ENCODE data around the gene RARRES2. TPM values are rescaled to one million over a fixed set of nuclear protein-coding genes. Genes with fewer than 3 reads are reported as not detected.

The RARRES2 gene
- total RNA-seq, 4 donors from 2014 or later = 84.2 to 124 (median 102) TPM

- Histone ChIP-seq H3K27ac (peak overlapping the region; percentile 89 to 96 (median 96)), H3K9me3 (no peaks in the 10 kb centered on the region), H3K36me3 (no peaks in the 10 kb centered on the region), H3K4me1 (peaks cover 7 to 23% (median 22%) of the 10 kb centered on the region in 4 donors), H3K27me3 (no peaks in the 10 kb centered on the region), H3K4me3 (no peak overlapping the region)
- intact Hi-C loops (cut with DNase I; ENCODE audit: low total_unique reads) (no loop called here), in situ Hi-C loops (cut with MboI; ENCODE audit: low pct_ligation_motif_present in 1 of 4, low pct_unique_long_range_greater_than_20kb in 1 of 4, low sequenced_read_pairs in 3 of 4) (no loop called here)
- TF ChIP-seq POLR2AphosphoS5 (IDR thresholded peaks at IDR 0.05) (peak in 1 of 3 donors; percentile 28), POLR2A (IDR thresholded peaks at IDR 0.05) (no peak)
- DNase-seq = no peak
- 89 to 96% methylated on average over 5 to 10 of the region's 10 CpGs for WGBS, 2 donors (ENCODE audit: low coverage in 1 of 2)
Observed at GRCh38 chr7:150325110-150325611, 16.3 kb downstream of the RARRES2 start.

GRCh38 chr7:150324373-150324961 is 17.0 kb downstream of the RARRES2 start:
- no peak for DNase-seq
- in situ Hi-C loops (cut with MboI; ENCODE audit: low pct_ligation_motif_present in 1 of 4, low pct_unique_long_range_greater_than_20kb in 1 of 4, low sequenced_read_pairs in 3 of 4) = loop anchor here in 3 of 4 donors (25.0 kb wide), 1 partner anchor 88 kb away; a partner anchor contains a TSS
- peak overlapping the region; percentile 89 to 96 (median 96) for H3K27ac ChIP-seq
- H3K4me3 ChIP-seq = peak overlapping the region in 3 of 4 donors; percentile 60 to 87 (median 71)
- intact Hi-C loops (cut with DNase I; ENCODE audit: low total_unique reads) = no loop called here
- whole genome bisulfite sequencing, 2 donors (ENCODE audit: low coverage in 1 of 2) = 46 to 51% methylated on average over 8 to 12 of the region's 12 CpGs
- H3K9me3 ChIP-seq = no peaks in the 10 kb centered on the region
- H3K4me1 ChIP-seq = peaks cover 7 to 23% (median 22%) of the 10 kb centered on the region in 4 donors
- H3K36me3 ChIP-seq = no peaks in the 10 kb centered on the region
- peak in 1 of 3 donors; percentile 18 for TF ChIP-seq POLR2AphosphoS5 (IDR thresholded peaks at IDR 0.05)
- TF ChIP-seq POLR2A (IDR thresholded peaks at IDR 0.05) = peak; percentile 33
- TF ChIP-seq, protein P1, sequence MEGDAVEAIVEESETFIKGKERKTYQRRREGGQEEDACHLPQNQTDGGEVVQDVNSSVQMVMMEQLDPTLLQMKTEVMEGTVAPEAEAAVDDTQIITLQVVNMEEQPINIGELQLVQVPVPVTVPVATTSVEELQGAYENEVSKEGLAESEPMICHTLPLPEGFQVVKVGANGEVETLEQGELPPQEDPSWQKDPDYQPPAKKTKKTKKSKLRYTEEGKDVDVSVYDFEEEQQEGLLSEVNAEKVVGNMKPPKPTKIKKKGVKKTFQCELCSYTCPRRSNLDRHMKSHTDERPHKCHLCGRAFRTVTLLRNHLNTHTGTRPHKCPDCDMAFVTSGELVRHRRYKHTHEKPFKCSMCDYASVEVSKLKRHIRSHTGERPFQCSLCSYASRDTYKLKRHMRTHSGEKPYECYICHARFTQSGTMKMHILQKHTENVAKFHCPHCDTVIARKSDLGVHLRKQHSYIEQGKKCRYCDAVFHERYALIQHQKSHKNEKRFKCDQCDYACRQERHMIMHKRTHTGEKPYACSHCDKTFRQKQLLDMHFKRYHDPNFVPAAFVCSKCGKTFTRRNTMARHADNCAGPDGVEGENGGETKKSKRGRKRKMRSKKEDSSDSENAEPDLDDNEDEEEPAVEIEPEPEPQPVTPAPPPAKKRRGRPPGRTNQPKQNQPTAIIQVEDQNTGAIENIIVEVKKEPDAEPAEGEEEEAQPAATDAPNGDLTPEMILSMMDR (IDR thresholded peaks at IDR 0.05) = no peak
- H3K27me3 ChIP-seq = no peaks in the 10 kb centered on the region

GRCh38 chr7:150323682-150324372 is 17.6 kb downstream of the RARRES2 start:
- Histone ChIP-seq H3K4me3 (peak overlapping the region; percentile 60 to 87 (median 75)), H3K27me3 (no peaks in the 10 kb centered on the region), H3K36me3 (no peaks in the 10 kb centered on the region), H3K9me3 (no peaks in the 10 kb centered on the region), H3K27ac (peak overlapping the region; percentile 89 to 96 (median 96)), H3K4me1 (peaks cover 7 to 23% (median 22%) of the 10 kb centered on the region in 4 donors)
- in situ Hi-C loops (cut with MboI; ENCODE audit: low pct_ligation_motif_present in 1 of 4, low pct_unique_long_range_greater_than_20kb in 1 of 4, low sequenced_read_pairs in 3 of 4) (loop anchor here in 3 of 4 donors (25.0 kb wide), 1 partner anchor 88 kb away; a partner anchor contains a TSS), intact Hi-C loops (cut with DNase I; ENCODE audit: low total_unique reads) (no loop called here)
- DNase-seq = no peak
- 17 to 22% methylated on average over 6 to 16 of the region's 16 CpGs for WGBS, 2 donors (ENCODE audit: low coverage in 1 of 2)
- TF ChIP-seq, protein P1 (IDR thresholded peaks at IDR 0.05) = no peak
- TF ChIP-seq EP300 (IDR thresholded peaks at IDR 0.05; ENCODE audit: low read depth) = no peak
- TF ChIP-seq POLR2AphosphoS5 (IDR thresholded peaks at IDR 0.05) = no peak
- no peak for TF ChIP-seq POLR2A (IDR thresholded peaks at IDR 0.05)

DNA sequence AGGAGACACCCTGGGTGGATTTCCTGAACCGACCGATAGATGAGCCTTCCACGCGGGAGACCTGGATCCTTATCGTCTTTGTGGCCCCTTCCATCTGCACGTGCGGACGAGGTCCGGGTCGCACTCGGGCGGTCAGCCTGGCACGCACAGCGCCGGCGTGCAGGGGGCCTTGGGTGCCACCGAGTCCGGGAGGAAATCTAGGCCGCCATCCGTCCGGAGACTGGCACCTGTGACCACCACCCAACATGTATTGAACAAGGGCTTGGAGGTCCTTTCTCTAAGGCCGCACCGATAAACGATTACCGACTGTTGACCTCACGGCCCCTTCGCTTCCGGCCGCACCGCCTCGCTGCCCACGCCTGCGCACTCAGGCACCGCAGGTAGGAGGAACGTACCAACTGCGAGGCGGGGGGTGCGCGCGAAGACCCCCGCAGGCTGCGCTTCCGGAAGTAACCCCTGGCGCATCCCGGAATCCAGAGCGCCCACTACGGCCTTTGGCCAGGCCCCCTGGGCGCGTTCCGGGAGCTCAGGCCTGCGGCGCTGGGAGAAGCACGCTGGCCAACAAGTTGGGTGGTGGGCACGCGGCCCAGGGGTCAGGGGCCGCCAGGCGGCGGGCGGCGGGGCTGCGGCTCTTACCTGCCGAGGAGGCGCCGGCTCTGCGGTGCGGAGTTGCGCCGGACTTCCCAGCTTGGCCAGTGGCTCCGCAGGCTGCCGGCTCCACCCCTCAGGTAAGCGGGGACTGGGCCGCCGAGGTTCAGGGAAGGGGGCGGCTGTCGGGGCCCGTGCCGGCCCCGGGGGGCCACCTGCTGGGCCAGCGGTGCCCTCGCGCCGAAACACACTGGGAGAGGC is 18.4 kb downstream of the RARRES2 start, which contains the start of the genes ACTR3C and LRRC61:
TSS of gene ACTR3C (minus strand) at position 713 of the 849 bp plus-strand sequence. CDS start 28,249 bp downstream, outside the sequence.
TSS of gene LRRC61 (plus strand) at position 523 of the 849 bp plus-strand sequence. CDS start 13,507 bp downstream, outside the sequence.
- peak; percentile 77 for DNase-seq
- TF ChIP-seq EP300 (IDR thresholded peaks at IDR 0.05; ENCODE audit: low read depth) = no peak
- TF ChIP-seq POLR2A (IDR thresholded peaks at IDR 0.05) = peak; percentile 43
- TF ChIP-seq, protein P1 (IDR thresholded peaks at IDR 0.05) = peak in 4 of 5 experiments; percentile 24 to 54 (median 30)
- peak; percentile 30 to 50 (median 47) for TF ChIP-seq POLR2AphosphoS5 (IDR thresholded peaks at IDR 0.05)
- Histone ChIP-seq H3K27ac (peak within 1 kb of the TSS; percentile 89 to 96 (median 96)), H3K36me3 (no peaks in the 10 kb centered on the region), H3K4me3 (peak within 1 kb of the TSS; percentile 60 to 87 (median 75)), H3K9me3 (no peaks in the 10 kb centered on the region), H3K4me1 (peaks cover 7 to 23% (median 22%) of the 10 kb centered on the region in 4 donors), H3K27me3 (no peaks in the 10 kb centered on the region)
- in situ Hi-C loops (cut with MboI; ENCODE audit: low pct_ligation_motif_present in 1 of 4, low pct_unique_long_range_greater_than_20kb in 1 of 4, low sequenced_read_pairs in 3 of 4) = loop anchor here in 3 of 4 donors (25.0 kb wide), 1 partner anchor 89 kb away; a partner anchor contains a TSS
- WGBS, 2 donors (ENCODE audit: low coverage in 1 of 2) = 11% methylated on average over 45 of the region's 82 CpGs; no CpG with 5 or more reads in 1 of the 2 donors
- intact Hi-C loops (cut with DNase I; ENCODE audit: low total_unique reads) = no loop called here
